Tibial artery (tissue), 4 donors: ENCODE measurements around the gene SLC66A1.
"Not testable (repeated sequence)": the region's sequence is repeated elsewhere in the genome, so short reads cannot be mapped to it uniquely, and the experiment has no call there.

Experiments used
- DNase-seq, 2 donors: peaks; one replicate each; pipeline ENCODE4 v3.0.0-alpha.2; 2019
- H3K27ac ChIP-seq, 2 donors: fragments of 200-600 bp; sonication (generic) in 1 of 2; 1 replicate in 1 of 2; 2 replicates in 1 of 2; pipeline ENCODE4 v1.5.1; 2018 to 2019; ENCODE audit warnings: mild to moderate bottlenecking in 1 of 2
- H3K27me3 ChIP-seq, 2 donors: fragments of 200-600 bp; sonication (generic) in 1 of 2; one replicate each; pipeline versions ENCODE4 v1.5.1 to v1.6.0; 2016 to 2019
- H3K36me3 ChIP-seq, 3 donors: fragments of 200-600 bp; sonication (generic) in 2 of 3; one replicate each; pipeline ENCODE4 v1.5.1; 2016 to 2019; ENCODE audit warnings: mild to moderate bottlenecking in 2 of 3
- H3K4me1 ChIP-seq, 4 donors: fragments of 200-600 bp; sonication (generic) in 2 of 4; 1 replicate in 3 of 4; 2 replicates in 1 of 4; pipeline ENCODE4 v1.5.1; 2016 to 2019
- H3K4me3 ChIP-seq, 2 donors: fragments of 200-600 bp; sonication (generic) in 1 of 2; 1 replicate in 1 of 2; 2 replicates in 1 of 2; pipeline ENCODE4 v1.5.1; 2018 to 2019; ENCODE audit warnings: mild to moderate bottlenecking in 2 of 2
- H3K9me3 ChIP-seq, 3 donors: fragments of 200-600 bp; sonication (generic) in 1 of 3; one replicate each; pipeline ENCODE4 v1.5.1; 2016 to 2019
- CTCF ChIP-seq, 2 experiments: fragments of 200-600 bp in 1 of 2; fragments of 450-650 bp in 1 of 2; IDR thresholded peaks; one replicate each; pipeline ENCODE4 v1.5.1; 2017 to 2019; ENCODE audit warnings: antibody characterized with exemption in 2 of 2, mild to moderate bottlenecking in 1 of 2, moderate library complexity in 1 of 2
- intact Hi-C: fragments of 100-400 bp; cut with DNase I; formaldehyde crosslinking; loops from one replicate; pipeline ENCODE4 v1.15.0; 2023; ENCODE audit warnings: low total_unique reads

SLC66A1 gene

DNA sequence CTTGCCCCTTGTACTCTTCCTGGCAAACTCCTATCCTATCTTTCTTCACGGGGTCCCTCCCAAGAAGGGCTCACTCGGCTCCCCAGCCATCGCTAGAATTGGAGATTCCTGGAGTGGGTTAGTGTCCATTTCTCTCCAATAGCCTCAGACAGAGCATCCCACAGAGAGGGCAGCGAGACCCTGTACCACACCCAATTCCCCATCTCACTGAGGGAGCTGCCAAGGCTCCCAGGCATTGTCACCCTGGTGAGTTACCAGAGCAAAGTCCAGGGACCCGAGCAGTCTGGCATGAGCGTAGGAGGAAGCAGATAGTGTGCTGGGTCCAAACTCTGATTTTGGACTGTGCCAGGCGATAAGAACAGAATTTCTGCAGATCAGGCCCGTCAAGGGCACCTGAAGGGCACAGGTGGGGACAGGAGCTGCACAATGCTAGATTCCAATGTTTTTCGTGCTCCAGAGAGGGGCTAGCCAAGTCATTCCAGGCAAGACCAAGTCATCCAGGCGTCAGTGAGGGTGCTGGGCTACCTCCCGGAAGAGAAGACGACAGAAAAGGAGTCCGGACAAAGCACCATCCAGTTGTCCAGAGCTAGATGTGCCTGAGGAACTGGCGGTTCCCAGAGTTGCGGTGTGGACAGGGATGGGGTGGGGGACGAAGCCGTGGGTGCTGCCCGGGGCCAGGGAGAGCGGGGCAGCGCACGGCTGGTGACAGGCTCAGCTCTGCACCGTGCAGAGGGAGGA is 38.9 kb upstream of the SLC66A1 start:
- TF ChIP-seq CTCF (IDR thresholded peaks at IDR 0.05), result no peak
- intact Hi-C loops, result no loop called here
- Histone ChIP-seq H3K9me3 (peaks cover 0 to 10% (median 5%) of the 10 kb centered on the region in 3 donors), H3K27me3 (peaks cover 0 to 10% of the 10 kb centered on the region in 2 donors), H3K4me3 (no peak overlapping the region), H3K4me1 (peaks cover 0 to 5% (median 2%) of the 10 kb centered on the region in 4 donors), H3K36me3 (peaks cover 0 to 4% (median 0%) of the 10 kb centered on the region in 3 donors), H3K27ac (no peak overlapping the region)
- DNase-seq, result no peak

GRCh38 chr1:19273844-19274531 is 38.1 kb upstream of the SLC66A1 start:
- H3K36me3 ChIP-seq, H3K4me3 ChIP-seq, intact Hi-C loops, DNase-seq, H3K4me1 ChIP-seq, H3K27ac ChIP-seq: not testable (repeated sequence)
- peaks cover 0 to 10% of the 10 kb centered on the region in 2 donors for H3K27me3 ChIP-seq
- H3K9me3 ChIP-seq, result peaks cover 0 to 10% (median 5%) of the 10 kb centered on the region in 3 donors

GRCh38 chr1:19274636-19275035 is 37.5 kb upstream of the SLC66A1 start:
- no peak for DNase-seq
- H3K4me1 ChIP-seq, result peaks cover 0 to 5% (median 2%) of the 10 kb centered on the region in 4 donors
- intact Hi-C loops, result no loop called here
- H3K27me3 ChIP-seq, result peaks cover 0 to 10% of the 10 kb centered on the region in 2 donors
- peaks cover 0 to 10% (median 5%) of the 10 kb centered on the region in 3 donors for H3K9me3 ChIP-seq
- H3K4me3 ChIP-seq, result no peak overlapping the region
- peaks cover 0 to 4% (median 0%) of the 10 kb centered on the region in 3 donors for H3K36me3 ChIP-seq
- TF ChIP-seq CTCF (IDR thresholded peaks at IDR 0.05), result no peak
- no peak overlapping the region for H3K27ac ChIP-seq

GRCh38 chr1:19283891-19284290 is 28.2 kb upstream of the SLC66A1 start:
- Histone ChIP-seq H3K27ac (no peak overlapping the region), H3K27me3 (no peaks in the 10 kb centered on the region), H3K4me1 (peaks cover 0 to 8% (median 3%) of the 10 kb centered on the region in 4 donors), H3K36me3 (peaks cover 0 to 12% (median 0%) of the 10 kb centered on the region in 3 donors), H3K9me3 (no peaks in the 10 kb centered on the region), H3K4me3 (no peak overlapping the region)
- DNase-seq, result no peak
- intact Hi-C loops, result no loop called here
- TF ChIP-seq CTCF (IDR thresholded peaks at IDR 0.05), result no peak

DNA sequence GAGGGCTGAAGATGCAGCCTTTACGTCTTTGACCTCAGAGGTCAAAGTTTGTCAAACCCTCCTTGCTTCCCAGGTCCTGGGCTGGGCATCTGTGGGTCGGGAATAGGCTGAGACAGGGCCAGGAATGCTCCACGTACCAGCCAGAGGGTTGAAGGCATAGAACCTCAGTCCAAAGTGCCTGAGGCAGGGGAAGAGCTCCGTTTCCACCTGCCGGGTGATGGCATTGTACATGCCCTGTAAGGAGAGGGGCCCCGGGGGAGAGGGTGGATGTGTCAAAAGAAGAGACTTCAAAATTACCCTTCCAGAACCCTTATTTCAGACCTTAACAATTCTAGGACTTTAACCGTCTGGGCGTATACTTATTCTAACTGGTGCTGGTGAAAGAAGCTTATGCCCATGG is 27.2 kb upstream of the SLC66A1 start:
- Histone ChIP-seq H3K4me1 (peaks cover 0 to 14% (median 5%) of the 10 kb centered on the region in 4 donors), H3K27me3 (no peaks in the 10 kb centered on the region), H3K4me3 (no peak overlapping the region), H3K36me3 (peaks cover 0 to 12% (median 0%) of the 10 kb centered on the region in 3 donors), H3K9me3 (no peaks in the 10 kb centered on the region), H3K27ac (no peak overlapping the region)
- TF ChIP-seq CTCF (IDR thresholded peaks at IDR 0.05), result no peak
- DNase-seq, result no peak
- intact Hi-C loops, result no loop called here

DNA sequence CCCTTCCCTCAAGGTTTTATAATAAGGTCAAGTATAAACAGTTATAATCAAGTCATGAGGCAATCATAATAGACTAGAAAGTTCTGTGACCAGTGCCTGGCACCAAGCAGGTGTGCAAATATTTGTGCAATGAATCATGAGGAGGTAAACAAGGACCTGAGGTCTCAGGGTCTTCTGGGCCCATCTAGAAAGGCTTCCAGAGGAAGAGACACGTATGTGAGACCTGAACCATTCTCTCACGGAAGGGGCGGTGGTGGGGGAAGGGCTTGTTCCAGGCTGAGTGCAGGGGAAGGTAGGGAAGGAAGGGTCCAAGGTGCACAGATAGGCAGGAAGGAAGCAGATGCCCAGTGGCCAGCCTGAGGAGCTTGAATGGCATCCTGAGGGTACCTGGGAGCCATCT is 26.8 kb upstream of the SLC66A1 start:
- intact Hi-C loops, H3K27me3 ChIP-seq, H3K9me3 ChIP-seq, H3K4me3 ChIP-seq, H3K27ac ChIP-seq, DNase-seq: not testable (repeated sequence)
- Histone ChIP-seq H3K36me3 (peaks cover 0 to 12% (median 0%) of the 10 kb centered on the region in 3 donors), H3K4me1 (peaks cover 0 to 14% (median 5%) of the 10 kb centered on the region in 4 donors)

GRCh38 chr1:19285807-19286206 is 26.3 kb upstream of the SLC66A1 start:
- peaks cover 0 to 12% (median 0%) of the 10 kb centered on the region in 3 donors for H3K36me3 ChIP-seq
- H3K27me3 ChIP-seq, H3K9me3 ChIP-seq, intact Hi-C loops, DNase-seq, H3K4me3 ChIP-seq, H3K27ac ChIP-seq: not testable (repeated sequence)
- peaks cover 0 to 14% (median 5%) of the 10 kb centered on the region in 4 donors for H3K4me1 ChIP-seq
